Activated CD4-positive, alpha-beta memory T cell treated with anti-CD3 and anti-CD28 coated beads for 36 hours (primary cell): ENCODE results near the gene ATG4D. TPM values are rescaled to one million over a fixed set of nuclear protein-coding genes. Genes with fewer than 3 reads are reported as not detected.
"Not testable (repeated sequence)": the region's sequence is repeated elsewhere in the genome, so short reads cannot be mapped to it uniquely, and the experiment has no call there.

Experiments
- CTCF ChIA-PET: fragments of 350-600 bp; sonication (Branson Sonifier 250); formaldehyde crosslinking; loops from one replicate; lab custom pipeline; 2021; ENCODE audit warnings: antibody characterized with exemption, inconsistent platforms; lab: Charles Lee
- POLR2A ChIA-PET: fragments of 350-600 bp; sonication (Branson Sonifier 250); formaldehyde crosslinking; loops from one replicate; lab custom pipeline; 2021; ENCODE audit warnings: antibody characterized with exemption; lab: Charles Lee
- DNase-seq: peaks from one replicate; pipeline ENCODE4 v3.0.0-alpha.2; 2020
- H3K27ac Mint-ChIP-seq: one replicate; pipeline ENCODE4 v1.8.0; 2021; ENCODE audit warnings: mixed read lengths
- H3K27me3 Mint-ChIP-seq: one replicate; pipeline ENCODE4 v1.8.0; 2021; ENCODE audit warnings: mixed read lengths
- H3K36me3 Mint-ChIP-seq: one replicate; pipeline ENCODE4 v1.8.0; 2021; ENCODE audit warnings: mixed read lengths
- H3K4me1 Mint-ChIP-seq: one replicate; pipeline ENCODE4 v1.8.0; 2021; ENCODE audit warnings: low read depth, mixed read lengths
- H3K4me3 Mint-ChIP-seq: one replicate; pipeline ENCODE4 v1.8.0; 2021; ENCODE audit warnings: mild to moderate bottlenecking, mixed read lengths
- H3K9me3 Mint-ChIP-seq: one replicate; pipeline ENCODE4 v1.8.0; 2021; ENCODE audit warnings: mixed read lengths
- intact Hi-C: fragments of 100-400 bp; cut with micrococcal nuclease; formaldehyde crosslinking; loops from one replicate; pipeline ENCODE4 v1.15.1; 2023
- total RNA-seq, 2 experiments: library from RNA; stranded (reverse); gene quantifications; one replicate each; pipeline ENCODE4 v1.2.3, GENCODE V29; 2021

The ATG4D gene
- total RNA-seq, 2 experiments from 2014 or later: 23.8 to 26.7 TPM

DNA sequence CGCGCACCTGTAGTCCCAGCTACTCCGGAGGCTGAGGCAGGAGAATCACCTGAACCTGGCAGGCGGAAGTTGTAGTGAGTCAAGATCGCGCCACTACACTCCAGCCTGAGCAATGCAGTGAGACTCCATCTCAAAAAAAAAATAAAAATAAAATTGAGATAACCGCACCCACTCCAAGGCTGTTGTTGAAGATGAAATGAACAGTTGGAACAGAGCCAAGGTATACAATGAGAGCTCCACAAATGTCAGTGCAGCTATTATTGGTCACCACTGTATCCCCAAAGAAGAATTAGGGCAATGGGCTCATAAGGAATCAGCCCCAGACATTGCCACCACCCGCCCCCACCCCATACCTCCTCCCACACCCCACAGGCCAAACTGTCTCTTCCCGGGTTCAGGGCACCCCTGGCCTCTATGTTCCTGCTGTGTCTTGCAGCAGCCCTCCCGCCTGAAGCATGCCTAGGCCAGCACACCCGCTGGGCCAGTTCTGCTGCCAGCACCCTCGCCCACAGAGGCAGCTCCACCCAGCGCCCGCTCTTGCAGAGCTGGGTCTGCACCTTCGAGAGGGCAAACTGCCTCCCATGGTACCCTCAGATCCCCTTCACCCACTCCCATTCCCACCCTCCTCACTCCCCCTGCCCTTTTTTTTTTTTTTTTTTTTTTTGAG, 22.9 kb upstream of the ATG4D start:
- CTCF ChIA-PET: interaction anchor here (0.7 to 1.3 kb wide), 2 partner anchors 10 to 368 kb away, joined by 3 read pairs; no protein-coding TSS in a partner anchor
- H3K9me3 Mint-ChIP-seq: no peaks in the 10 kb centered on the region

DNA sequence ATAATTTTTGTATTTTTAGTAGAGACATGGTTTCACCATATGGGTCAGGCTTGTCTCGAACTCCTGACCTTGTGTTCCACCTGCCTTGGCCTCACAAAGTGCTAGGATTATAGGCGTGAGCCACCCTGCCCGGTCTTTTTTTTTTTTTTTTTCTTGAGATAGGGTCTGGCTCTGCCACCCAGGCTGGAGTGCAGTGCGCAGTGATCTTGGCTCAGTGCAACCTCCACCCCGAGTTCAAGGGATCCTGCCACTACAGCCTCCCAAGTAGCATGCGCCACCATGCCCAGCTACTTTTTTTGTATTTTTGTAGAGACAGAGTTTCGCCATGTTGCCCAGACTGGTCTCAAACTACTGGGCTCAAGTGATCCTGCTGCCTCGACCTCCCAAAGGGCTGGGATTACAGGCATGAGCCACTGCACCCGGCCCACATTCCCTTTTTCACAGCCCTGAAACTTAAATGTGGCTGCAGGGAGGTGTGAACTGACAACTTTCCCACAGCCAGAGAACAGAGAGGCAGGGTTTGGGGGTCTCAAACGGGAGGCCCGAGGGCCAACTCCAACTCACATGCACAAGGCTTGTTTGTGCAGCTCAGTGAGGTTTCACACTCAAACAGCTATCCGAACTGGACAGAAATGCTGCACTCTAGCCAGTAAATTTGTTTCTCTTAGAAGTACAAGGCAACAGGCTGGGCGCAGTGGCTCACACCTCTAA, 22.1 kb upstream of the ATG4D start:
- peaks cover 19% of the 10 kb centered on the region for H3K4me1 Mint-ChIP-seq
- CTCF ChIA-PET: interaction anchor here (1.3 kb wide), 1 partner anchor 11 kb away, joined by 3 read pairs; no protein-coding TSS in a partner anchor
- no peak for DNase-seq
- H3K36me3 Mint-ChIP-seq: no peaks in the 10 kb centered on the region
- POLR2A ChIA-PET: no interaction called here
- no peaks in the 10 kb centered on the region for H3K9me3 Mint-ChIP-seq
- H3K27ac Mint-ChIP-seq: no peak overlapping the region
- intact Hi-C loops: no loop called here
- no peak overlapping the region for H3K4me3 Mint-ChIP-seq
- peaks cover 24% of the 10 kb centered on the region for H3K27me3 Mint-ChIP-seq

More for the DNA sequence above, 22.9 kb upstream of the ATG4D start:
- H3K4me3 Mint-ChIP-seq: no peak overlapping the region
- intact Hi-C loops: no loop called here
- peaks cover 29% of the 10 kb centered on the region for H3K27me3 Mint-ChIP-seq
- H3K27ac Mint-ChIP-seq: no peak overlapping the region
- POLR2A ChIA-PET: no interaction called here
- no peak for DNase-seq
- H3K4me1 Mint-ChIP-seq: peaks cover 20% of the 10 kb centered on the region
- no peaks in the 10 kb centered on the region for H3K36me3 Mint-ChIP-seq

DNA sequence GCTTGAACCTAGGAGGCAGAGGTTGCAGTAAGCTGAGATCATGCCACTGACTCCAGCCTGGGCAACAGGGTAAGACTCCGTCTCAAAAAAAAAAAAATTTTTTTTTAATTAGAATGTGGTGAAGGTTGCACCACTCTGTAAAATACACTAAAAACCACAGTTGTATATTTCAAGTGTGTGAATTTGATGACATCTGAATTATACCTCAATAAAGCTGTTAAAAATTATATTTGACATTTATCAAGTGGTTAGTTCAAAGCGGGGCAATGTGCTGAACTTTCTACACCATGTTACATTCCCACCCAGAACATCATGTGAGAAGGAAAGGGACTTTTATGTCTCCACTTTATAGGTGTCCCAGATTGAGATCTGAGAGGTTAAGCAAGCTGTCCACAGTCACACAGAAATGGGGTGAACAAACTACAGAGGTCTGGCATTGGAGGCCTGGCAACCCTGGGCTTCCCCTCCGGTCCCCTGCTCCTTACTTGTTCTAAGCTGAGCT, 20.5 kb upstream of the ATG4D start:
- Mint-ChIP-seq H3K27ac (no peak overlapping the region), H3K36me3 (no peaks in the 10 kb centered on the region), H3K27me3 (peaks cover 17% of the 10 kb centered on the region), H3K4me3 (no peak overlapping the region), H3K4me1 (peaks cover 12% of the 10 kb centered on the region), H3K9me3 (no peaks in the 10 kb centered on the region)
- ChIA-PET POLR2A (interaction anchor here (0.6 kb wide), 1 partner anchor 247 kb away, joined by 3 read pairs; no protein-coding TSS in a partner anchor), CTCF (interaction anchor here (1.1 to 1.8 kb wide), 2 partner anchors 30 to 88 kb away, joined by 4 to 5 read pairs; no protein-coding TSS in a partner anchor)
- DNase-seq: no peak
- intact Hi-C loops: no loop called here

DNA sequence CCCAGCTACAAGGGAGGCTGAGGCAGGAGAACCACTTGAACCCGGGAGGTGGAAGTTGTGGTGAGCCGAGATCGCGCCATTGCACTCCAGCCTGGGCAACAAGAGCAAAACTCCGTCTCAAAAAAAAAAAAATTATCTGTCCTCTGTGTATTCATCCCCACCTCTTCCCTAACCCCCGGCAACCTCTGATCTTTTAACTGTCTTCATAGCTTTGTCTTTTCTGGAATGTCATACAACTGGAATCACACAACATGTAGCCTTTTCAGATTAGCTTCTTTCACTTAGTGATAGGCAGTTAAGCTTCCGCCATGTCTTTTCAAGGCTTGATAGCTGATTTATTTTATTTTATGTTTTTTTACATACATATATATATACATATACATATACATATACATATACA, 18.1 kb upstream of the ATG4D start:
- CTCF ChIA-PET: interaction anchor here (0.7 to 1.5 kb wide), 3 partner anchors 13 to 17 kb away, joined by 3 to 4 read pairs (median 3); no protein-coding TSS in a partner anchor
- intact Hi-C loops: no loop called here

DNA sequence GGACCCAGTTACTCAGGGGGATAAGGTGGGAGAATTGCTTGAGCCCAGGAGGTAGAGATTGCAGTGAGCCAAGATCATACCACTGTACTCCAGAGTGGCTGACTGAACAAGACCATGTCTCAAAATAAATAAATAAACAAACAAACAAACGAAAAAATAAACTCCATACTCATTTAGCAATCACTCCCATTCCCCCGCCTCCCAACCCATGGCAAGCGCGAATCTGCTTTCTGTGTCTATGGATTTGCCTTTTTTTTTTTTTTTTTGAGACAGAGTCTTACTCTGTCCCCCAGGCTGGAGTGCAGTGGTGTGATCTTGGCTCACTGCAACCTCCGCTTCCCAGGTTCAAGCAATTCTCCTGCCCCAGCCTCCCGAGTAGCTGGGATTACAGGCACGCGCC, 16.8 kb upstream of the ATG4D start:
- H3K4me1 Mint-ChIP-seq, H3K4me3 Mint-ChIP-seq, H3K27ac Mint-ChIP-seq, H3K27me3 Mint-ChIP-seq, H3K36me3 Mint-ChIP-seq, intact Hi-C loops, H3K9me3 Mint-ChIP-seq, DNase-seq, POLR2A ChIA-PET: not testable (repeated sequence)
- CTCF ChIA-PET: interaction anchor here (1.5 kb wide), 1 partner anchor 15 kb away, joined by 4 read pairs; no protein-coding TSS in a partner anchor

More for the DNA sequence above, 18.1 kb upstream of the ATG4D start:
- no peak for DNase-seq
- Mint-ChIP-seq H3K27ac (no peak overlapping the region), H3K4me1 (no peaks in the 10 kb centered on the region), H3K9me3 (no peaks in the 10 kb centered on the region), H3K4me3 (no peak overlapping the region), H3K27me3 (no peaks in the 10 kb centered on the region), H3K36me3 (no peaks in the 10 kb centered on the region)
- POLR2A ChIA-PET: no interaction called here

DNA sequence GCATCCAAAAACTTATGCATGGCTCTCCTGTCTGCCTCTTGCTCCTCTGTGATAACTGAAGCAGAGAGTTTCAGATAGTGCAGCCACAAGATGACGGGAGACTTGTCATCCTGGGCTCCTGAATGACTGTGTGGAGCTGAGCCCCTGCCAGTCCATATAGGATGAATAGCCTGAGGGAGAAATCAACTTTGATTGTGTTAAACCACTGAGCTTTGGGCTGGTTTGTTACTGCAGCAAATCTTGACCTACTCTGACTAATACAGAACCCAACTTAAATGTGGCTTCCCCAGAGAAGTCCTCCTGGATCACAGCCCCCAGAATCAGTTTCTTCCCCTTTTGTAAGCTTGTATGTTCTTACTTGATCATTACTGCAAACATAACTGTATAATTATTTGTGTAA, 11.2 kb upstream of the ATG4D start:
- no peaks in the 10 kb centered on the region for H3K9me3 Mint-ChIP-seq
- intact Hi-C loops: no loop called here
- DNase-seq: no peak
- peaks cover 10% of the 10 kb centered on the region for H3K27me3 Mint-ChIP-seq
- H3K4me3 Mint-ChIP-seq: no peak overlapping the region
- no peak overlapping the region for H3K27ac Mint-ChIP-seq
- CTCF ChIA-PET: interaction anchor here (1.0 kb wide), 2 partner anchors 46 to 112 kb away, joined by 3 to 4 read pairs; no protein-coding TSS in a partner anchor
- no peaks in the 10 kb centered on the region for H3K36me3 Mint-ChIP-seq
- no peaks in the 10 kb centered on the region for H3K4me1 Mint-ChIP-seq
- POLR2A ChIA-PET: no interaction called here

DNA sequence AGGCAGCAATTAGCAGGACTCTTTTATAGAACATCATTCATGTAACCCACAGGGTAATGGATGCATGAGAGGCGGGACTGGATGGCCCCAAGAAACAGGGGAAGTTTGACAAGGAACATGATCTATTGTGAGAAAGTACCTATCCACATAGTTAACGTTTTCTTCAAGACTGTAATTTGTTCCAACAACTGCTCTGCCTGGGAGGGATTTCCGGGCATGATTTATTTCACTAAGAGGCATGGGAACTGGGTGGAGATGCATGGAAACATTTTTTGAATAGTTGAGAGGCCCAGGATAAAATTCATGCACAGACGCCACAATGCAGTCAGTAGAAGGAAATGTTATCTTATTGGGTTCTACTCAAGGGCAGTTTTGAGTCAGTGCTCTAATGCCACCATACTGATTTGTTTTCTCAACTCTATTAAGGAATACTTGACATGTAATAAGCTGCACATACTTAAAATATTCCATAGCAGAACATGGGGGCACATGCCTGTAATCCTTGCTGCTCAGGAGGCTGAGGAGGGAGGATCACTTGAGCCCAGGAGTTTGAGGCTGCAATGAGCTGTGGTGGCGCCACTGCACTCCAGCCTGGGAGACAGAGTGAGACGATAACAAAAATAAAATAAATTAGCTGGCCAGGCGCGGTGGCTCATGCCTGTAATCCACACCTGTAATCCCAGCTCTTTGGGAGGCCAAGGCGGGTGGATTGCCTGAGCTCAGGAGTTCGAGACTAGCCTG, 9.9 kb upstream of the ATG4D start:
- peaks cover 13% of the 10 kb centered on the region for H3K27me3 Mint-ChIP-seq
- H3K4me3 Mint-ChIP-seq: no peak overlapping the region
- POLR2A ChIA-PET: no interaction called here
- no peaks in the 10 kb centered on the region for H3K36me3 Mint-ChIP-seq
- H3K27ac Mint-ChIP-seq: no peak overlapping the region
- DNase-seq: no peak
- H3K4me1 Mint-ChIP-seq: no peaks in the 10 kb centered on the region
- intact Hi-C loops: no loop called here
- CTCF ChIA-PET: interaction anchor here (0.6 to 1.1 kb wide), 3 partner anchors 19 to 182 kb away, joined by 3 read pairs; no protein-coding TSS in a partner anchor
- H3K9me3 Mint-ChIP-seq: no peaks in the 10 kb centered on the region

DNA sequence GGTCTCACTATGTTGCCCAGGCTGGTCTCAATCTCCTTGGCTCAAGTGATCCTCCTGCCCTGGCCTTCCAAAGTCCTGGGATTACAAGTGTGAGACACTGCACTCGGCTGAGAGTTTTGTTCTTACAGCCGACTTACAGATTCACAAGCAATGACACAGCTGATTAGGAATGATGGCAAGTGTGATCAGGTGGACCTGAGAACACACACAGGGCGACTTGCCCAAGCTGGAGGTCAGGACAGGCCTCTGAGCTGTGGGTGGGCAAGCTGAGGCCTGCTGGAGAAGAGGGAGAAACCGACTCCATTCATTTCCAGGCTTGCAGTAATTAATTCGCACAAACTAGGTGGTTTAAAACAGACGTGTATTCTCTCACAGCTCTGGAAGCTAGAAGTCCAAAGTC, 8.1 kb upstream of the ATG4D start:
- POLR2A ChIA-PET: no interaction called here

DNA sequence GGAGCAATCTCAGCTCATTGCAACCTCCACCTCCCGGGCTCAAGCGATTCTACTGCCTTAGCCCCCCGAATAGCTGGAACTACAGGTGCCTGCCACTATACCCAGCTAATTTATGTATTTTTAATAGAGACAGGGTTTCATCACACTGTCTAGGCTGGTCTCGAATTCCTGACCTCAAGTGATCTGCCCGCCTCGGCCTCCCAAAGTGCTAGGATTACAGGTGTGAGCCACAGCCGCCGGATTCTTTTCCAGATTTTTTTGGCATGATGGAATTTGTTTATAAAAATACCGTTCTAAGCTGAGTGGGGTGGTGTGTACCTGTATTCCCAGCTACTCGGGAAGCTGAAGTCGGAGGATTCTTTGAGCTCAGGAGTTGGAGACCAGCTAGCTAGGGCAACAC, 6.0 kb upstream of the ATG4D start:
- ChIA-PET POLR2A (interaction anchor here (0.6 kb wide), 1 partner anchor 539 kb away, joined by 3 read pairs; no protein-coding TSS in a partner anchor), CTCF (interaction anchor here (0.5 to 1.0 kb wide), 2 partner anchors 30 to 413 kb away, joined by 3 to 4 read pairs; no protein-coding TSS in a partner anchor)
- H3K27me3 Mint-ChIP-seq: peaks cover 20% of the 10 kb centered on the region
- no peak overlapping the region for H3K27ac Mint-ChIP-seq
- no peak for DNase-seq
- H3K4me1 Mint-ChIP-seq: no peaks in the 10 kb centered on the region
- H3K9me3 Mint-ChIP-seq: no peaks in the 10 kb centered on the region
- no peaks in the 10 kb centered on the region for H3K36me3 Mint-ChIP-seq
- intact Hi-C loops: no loop called here
- H3K4me3 Mint-ChIP-seq: no peak overlapping the region

More for the DNA sequence above, 8.1 kb upstream of the ATG4D start:
- Mint-ChIP-seq H3K4me1 (no peaks in the 10 kb centered on the region), H3K36me3 (no peaks in the 10 kb centered on the region), H3K4me3 (no peak overlapping the region), H3K27ac (no peak overlapping the region), H3K9me3 (no peaks in the 10 kb centered on the region), H3K27me3 (peaks cover 20% of the 10 kb centered on the region)
- no peak for DNase-seq
- CTCF ChIA-PET: interaction anchor here (1.0 kb wide), 1 partner anchor 10 kb away, joined by 3 read pairs; no protein-coding TSS in a partner anchor
- intact Hi-C loops: no loop called here

DNA sequence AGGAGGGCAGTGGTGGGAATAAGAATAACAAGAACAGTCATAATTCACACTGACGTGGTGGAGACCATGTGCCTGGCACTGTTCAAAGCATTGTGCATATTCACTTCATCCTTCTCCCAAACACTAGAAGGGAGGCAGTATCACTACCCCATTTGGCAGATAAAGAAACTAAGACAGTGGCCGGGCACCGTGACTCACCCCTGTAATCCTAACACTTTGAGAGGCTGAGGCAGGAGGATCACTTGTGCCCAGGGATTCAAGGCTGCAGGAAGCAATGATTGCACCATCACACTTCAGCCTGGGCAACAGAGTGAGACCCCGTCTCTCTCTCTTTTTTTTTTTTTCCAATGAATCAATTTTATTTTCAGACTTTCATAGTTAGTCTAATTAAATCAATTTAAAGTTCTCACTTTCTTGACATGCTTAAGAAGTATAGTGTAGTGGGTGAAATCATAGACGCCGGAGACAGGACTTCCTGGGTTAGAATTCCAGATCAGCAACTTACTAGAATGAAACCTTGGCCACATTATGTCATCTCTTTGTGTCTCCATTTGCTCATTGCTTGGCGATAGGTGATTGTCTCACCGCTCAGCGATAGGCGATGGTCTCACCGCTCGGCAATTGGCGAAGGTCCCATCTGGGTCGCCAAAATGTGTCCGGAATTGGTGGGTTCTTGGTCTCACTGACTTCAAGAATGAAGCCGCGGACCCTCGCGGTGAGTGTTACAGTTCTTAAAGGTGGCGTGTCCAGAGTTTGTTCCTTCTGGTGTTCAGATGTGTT, 5.3 kb upstream of the ATG4D start:
- Mint-ChIP-seq H3K4me1 (peaks cover 3% of the 10 kb centered on the region), H3K36me3 (no peaks in the 10 kb centered on the region), H3K27ac (no peak overlapping the region), H3K4me3 (no peak overlapping the region), H3K9me3 (no peaks in the 10 kb centered on the region), H3K27me3 (peaks cover 20% of the 10 kb centered on the region)
- no peak for DNase-seq
- intact Hi-C loops: no loop called here
- ChIA-PET CTCF (interaction anchor here (0.5 to 1.0 kb wide), 2 partner anchors 30 to 413 kb away, joined by 3 to 4 read pairs; no protein-coding TSS in a partner anchor), POLR2A (no interaction called here)

DNA sequence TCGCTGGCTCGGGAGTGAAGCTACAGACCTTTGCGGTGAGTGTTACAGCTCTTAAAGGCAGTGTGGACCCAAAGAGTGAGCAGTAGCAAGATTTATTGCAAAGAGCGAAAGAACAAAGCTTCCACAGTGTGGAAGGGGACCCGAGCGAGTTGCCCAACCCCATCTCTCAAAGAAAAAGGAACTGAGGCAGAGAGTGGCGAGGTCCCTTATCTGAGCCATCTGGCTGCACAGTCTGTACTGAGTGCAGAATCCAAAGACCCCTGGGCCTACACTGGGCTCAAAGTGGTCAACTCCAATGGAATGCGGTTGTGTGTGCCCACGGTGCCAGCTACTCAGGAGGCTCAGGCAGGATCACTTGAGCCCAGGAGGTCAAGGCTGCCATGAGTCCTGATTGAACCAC, 4.7 kb upstream of the ATG4D start:
- intact Hi-C loops, CTCF ChIA-PET, H3K9me3 Mint-ChIP-seq, H3K4me3 Mint-ChIP-seq, POLR2A ChIA-PET, DNase-seq, H3K36me3 Mint-ChIP-seq, H3K27ac Mint-ChIP-seq, H3K4me1 Mint-ChIP-seq: not testable (repeated sequence)
- H3K27me3 Mint-ChIP-seq: peaks cover 16% of the 10 kb centered on the region
